Measurements from ENCODE around the gene SPPL2C. TPM values are rescaled to one million over a fixed set of nuclear protein-coding genes. Genes with fewer than 3 reads are reported as not detected.

Gene SPPL2C
- total RNA-seq, 4 donors from 2014 or later = not detected

DNA sequence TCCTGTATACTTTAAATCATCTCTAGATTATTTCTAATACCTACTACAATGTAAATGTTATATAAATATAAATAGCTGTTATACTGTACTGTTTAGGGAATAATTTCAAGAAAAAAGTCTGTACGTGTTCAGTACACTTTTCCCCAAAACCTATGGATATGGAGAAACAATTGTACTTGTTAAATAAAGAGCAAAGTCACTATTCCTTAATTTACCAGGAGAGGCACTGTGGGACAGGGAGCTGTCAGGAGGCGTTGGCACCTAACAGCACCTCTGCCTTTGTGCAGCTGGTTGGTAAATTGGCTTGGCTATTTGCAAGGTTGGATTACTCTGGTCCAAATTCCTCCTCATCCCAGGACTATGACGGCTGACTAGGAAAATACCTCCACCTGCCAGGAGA, 32.6 kb upstream of the SPPL2C start:
- TF ChIP-seq POLR2AphosphoS5 (IDR thresholded peaks at IDR 0.05) (no peak), EP300 (IDR thresholded peaks at IDR 0.05) (no peak)
- DNase-seq (ENCODE audit: low spot score in 2 of 2) = no peak

DNA sequence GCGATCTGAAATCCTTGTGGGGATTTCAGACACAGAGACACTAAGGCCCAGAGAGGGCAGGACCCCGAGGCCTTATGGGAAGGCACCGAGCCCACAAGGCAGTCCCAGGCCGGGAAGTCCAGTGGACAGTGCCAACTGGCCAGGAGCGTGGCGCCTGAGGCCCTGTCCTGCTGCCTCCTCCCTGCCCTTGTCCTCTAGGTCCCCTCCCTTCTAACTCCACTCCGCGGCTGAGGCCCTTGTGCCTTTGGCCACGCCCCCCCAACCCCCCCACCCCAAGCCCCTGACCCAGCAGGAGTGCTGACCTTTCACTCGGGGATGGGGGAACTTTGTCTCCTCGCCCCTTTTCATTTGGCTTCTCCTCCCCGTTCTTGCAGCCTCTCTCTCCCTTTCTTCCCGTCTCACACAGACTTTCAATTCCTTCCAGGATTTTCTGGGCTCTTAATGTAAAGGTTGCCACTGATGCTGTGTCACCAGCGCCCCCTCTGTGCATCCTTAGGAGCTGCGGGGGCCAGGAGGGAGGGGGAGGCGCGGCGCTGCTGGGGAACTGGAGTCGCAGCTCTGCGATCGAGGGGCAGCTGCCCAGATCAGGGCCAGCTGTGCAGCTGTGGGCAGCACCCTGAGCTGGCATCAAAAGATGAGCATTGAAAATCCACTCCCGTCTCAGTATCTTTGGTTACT, 31.5 kb upstream of the SPPL2C start:
- Histone ChIP-seq H3K4me1 (no peaks in the 10 kb centered on the region), H3K36me3 (no peaks in the 10 kb centered on the region), H3K4me3 (no peak overlapping the region), H3K27me3 (peaks cover 20% of the 10 kb centered on the region), H3K27ac (no peak overlapping the region), H3K9me3 (no peaks in the 10 kb centered on the region)
- TF ChIP-seq POLR2AphosphoS5 (IDR thresholded peaks at IDR 0.05) (no peak), EP300 (IDR thresholded peaks at IDR 0.05) (no peak), POLR2A (IDR thresholded peaks at IDR 0.05) (no peak)
- TF ChIP-seq, protein P1, sequence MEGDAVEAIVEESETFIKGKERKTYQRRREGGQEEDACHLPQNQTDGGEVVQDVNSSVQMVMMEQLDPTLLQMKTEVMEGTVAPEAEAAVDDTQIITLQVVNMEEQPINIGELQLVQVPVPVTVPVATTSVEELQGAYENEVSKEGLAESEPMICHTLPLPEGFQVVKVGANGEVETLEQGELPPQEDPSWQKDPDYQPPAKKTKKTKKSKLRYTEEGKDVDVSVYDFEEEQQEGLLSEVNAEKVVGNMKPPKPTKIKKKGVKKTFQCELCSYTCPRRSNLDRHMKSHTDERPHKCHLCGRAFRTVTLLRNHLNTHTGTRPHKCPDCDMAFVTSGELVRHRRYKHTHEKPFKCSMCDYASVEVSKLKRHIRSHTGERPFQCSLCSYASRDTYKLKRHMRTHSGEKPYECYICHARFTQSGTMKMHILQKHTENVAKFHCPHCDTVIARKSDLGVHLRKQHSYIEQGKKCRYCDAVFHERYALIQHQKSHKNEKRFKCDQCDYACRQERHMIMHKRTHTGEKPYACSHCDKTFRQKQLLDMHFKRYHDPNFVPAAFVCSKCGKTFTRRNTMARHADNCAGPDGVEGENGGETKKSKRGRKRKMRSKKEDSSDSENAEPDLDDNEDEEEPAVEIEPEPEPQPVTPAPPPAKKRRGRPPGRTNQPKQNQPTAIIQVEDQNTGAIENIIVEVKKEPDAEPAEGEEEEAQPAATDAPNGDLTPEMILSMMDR (IDR thresholded peaks at IDR 0.05) = no peak
- DNase-seq (ENCODE audit: low spot score in 2 of 2) = no peak
- 32% methylated on average over 17 of the region's 22 CpGs for WGBS

More for the DNA sequence above, 32.6 kb upstream of the SPPL2C start:
- no peak overlapping the region for H3K27ac ChIP-seq
- WGBS = 59% methylated on average over 3 of the region's 3 CpGs
- peaks cover 23% of the 10 kb centered on the region for H3K27me3 ChIP-seq
- no peak overlapping the region for H3K4me3 ChIP-seq
- H3K4me1 ChIP-seq = no peaks in the 10 kb centered on the region
- H3K36me3 ChIP-seq = no peaks in the 10 kb centered on the region
- no peaks in the 10 kb centered on the region for H3K9me3 ChIP-seq

DNA sequence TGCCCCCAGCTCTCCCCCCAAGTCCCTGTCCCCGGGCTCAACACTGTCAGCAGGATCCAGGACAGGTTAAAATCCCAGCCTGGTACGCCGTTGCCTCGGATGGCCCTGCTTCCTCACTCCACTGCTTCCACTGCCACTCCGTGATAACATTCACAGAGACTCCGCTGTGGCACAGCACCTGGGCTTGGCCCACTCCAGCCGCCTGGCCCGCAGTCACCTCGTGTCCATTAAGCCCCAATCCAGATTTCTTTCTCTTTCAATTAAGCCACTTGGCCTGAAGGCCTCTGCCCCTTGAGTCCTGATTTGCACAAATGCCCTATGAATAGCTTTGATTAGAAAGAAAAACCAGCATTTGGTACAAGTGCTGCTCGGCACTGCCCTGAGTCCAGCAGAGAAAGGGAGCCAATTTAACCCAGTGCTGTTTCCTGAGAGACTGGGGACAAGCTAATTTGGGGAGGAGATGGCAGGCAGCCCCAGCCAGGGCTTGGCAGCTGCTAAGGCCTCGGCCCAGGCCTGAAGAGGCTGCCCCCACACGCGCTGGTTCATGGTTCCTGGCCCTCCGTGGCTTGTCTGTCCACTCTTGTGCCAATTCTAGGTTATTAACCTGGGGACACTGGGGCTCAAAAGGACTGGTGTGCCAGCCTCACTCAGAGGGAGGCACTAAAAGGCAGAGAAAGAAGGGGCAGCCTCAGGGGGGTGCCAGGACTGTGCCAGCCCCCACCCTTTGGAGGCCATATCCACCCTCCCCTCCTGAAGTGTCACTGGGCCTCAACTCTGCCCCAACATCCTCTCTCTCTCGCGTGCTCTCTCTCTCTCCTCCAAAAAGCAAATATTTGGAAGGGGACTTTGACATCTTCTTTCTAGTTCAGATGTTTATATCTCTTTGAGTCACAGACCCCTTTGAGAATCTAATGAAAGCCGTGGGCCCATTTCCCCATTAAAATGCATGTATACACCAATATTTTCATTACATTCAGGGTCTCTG, 29.8 kb upstream of the SPPL2C start:
- TF ChIP-seq POLR2A (IDR thresholded peaks at IDR 0.05) (no peak), POLR2AphosphoS5 (IDR thresholded peaks at IDR 0.05) (no peak)

DNA sequence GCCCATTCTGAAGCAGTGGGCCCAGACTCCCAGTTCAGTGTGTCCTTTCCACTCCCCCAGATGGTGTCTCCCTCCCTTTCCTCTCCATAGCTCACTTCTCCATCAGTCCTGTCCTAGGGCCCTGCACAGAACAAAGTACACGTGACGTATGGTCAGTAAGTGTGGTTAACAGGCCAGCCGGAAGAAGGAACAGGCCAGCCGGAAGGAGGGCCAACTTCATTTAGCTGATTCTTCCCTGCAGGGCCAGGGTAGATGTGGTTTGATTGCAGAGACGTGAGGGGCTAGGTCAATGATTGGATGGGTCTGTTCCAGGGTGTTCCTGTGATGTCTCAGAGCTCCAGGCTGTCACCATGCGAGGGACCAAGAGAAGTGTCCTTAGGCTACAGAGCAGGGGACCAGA, 28.9 kb upstream of the SPPL2C start:
- Histone ChIP-seq H3K9me3 (no peaks in the 10 kb centered on the region), H3K4me1 (no peaks in the 10 kb centered on the region), H3K4me3 (no peak overlapping the region), H3K27ac (no peak overlapping the region), H3K27me3 (peaks cover 16% of the 10 kb centered on the region), H3K36me3 (no peaks in the 10 kb centered on the region)
- no peak for DNase-seq (ENCODE audit: low spot score in 2 of 2)
- TF ChIP-seq EP300 (IDR thresholded peaks at IDR 0.05) = no peak
- TF ChIP-seq, protein P1 (IDR thresholded peaks at IDR 0.05) = no peak
- no peak for TF ChIP-seq POLR2A (IDR thresholded peaks at IDR 0.05)
- no peak for TF ChIP-seq POLR2AphosphoS5 (IDR thresholded peaks at IDR 0.05)
- 83% methylated on average over 6 of the region's 6 CpGs for WGBS

More for the DNA sequence above, 29.8 kb upstream of the SPPL2C start:
- Histone ChIP-seq H3K4me3 (no peak overlapping the region), H3K27me3 (peaks cover 20% of the 10 kb centered on the region), H3K36me3 (no peaks in the 10 kb centered on the region), H3K27ac (no peak overlapping the region), H3K4me1 (no peaks in the 10 kb centered on the region), H3K9me3 (no peaks in the 10 kb centered on the region)
- DNase-seq (ENCODE audit: low spot score in 2 of 2) = no peak
- 92% methylated on average over 17 of the region's 17 CpGs for WGBS

DNA sequence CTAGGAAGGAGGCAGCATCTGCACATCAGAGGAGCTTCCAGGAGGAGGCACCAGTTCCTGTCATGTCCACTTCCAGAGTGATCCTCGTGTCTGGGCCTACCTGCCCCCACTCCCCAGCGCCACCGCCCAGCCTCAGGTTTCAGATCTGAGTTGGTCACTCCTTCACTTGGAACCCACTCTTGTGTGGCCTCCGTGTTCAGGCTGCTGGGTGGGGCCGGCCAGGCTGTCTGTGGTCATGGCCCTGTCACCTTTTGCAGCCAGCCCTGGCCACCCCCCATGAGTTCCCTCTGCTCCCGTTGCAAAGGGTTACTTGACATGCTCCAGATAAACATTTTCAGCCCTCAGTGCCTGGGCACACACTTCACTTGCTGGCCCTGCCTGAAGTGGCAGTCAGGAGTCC, 26.6 kb upstream of the SPPL2C start:
- Histone ChIP-seq H3K27me3 (peaks cover 3% of the 10 kb centered on the region), H3K36me3 (no peaks in the 10 kb centered on the region), H3K27ac (no peak overlapping the region), H3K9me3 (no peaks in the 10 kb centered on the region), H3K4me3 (no peak overlapping the region), H3K4me1 (no peaks in the 10 kb centered on the region)
- 84% methylated on average over 5 of the region's 6 CpGs for WGBS
- no peak for DNase-seq (ENCODE audit: low spot score in 2 of 2)
- TF ChIP-seq, protein P1 (IDR thresholded peaks at IDR 0.05) = no peak
- TF ChIP-seq POLR2AphosphoS5 (IDR thresholded peaks at IDR 0.05) = no peak

DNA sequence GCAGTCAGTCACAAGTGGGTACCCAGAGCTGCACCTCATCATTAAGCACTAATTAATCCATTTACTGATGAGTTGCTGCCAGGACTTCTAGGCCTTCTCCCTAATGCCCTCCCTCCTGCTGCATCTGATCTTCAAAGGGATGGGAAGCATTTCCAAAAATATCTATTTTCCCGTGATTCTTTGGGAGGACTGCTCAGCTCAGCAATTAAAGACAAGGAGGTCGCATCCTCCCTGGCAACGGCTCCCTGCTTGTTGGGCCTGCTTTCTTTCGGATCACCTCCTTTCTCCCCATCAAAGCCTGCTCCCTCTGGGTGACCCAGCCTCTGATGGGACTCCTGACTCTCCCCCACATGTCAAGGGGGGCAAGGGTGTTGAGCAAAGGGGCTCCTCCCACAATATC, 26.0 kb upstream of the SPPL2C start:
- no peak for DNase-seq (ENCODE audit: low spot score in 2 of 2)
- Histone ChIP-seq H3K27me3 (peaks cover 3% of the 10 kb centered on the region), H3K9me3 (no peaks in the 10 kb centered on the region), H3K36me3 (no peaks in the 10 kb centered on the region), H3K4me3 (no peak overlapping the region), H3K4me1 (no peaks in the 10 kb centered on the region), H3K27ac (no peak overlapping the region)
- 58% methylated on average over 4 of the region's 4 CpGs for WGBS
- TF ChIP-seq POLR2A (IDR thresholded peaks at IDR 0.05) = no peak
- TF ChIP-seq, protein P1 (IDR thresholded peaks at IDR 0.05) = no peak
- TF ChIP-seq EP300 (IDR thresholded peaks at IDR 0.05) = no peak
- TF ChIP-seq POLR2AphosphoS5 (IDR thresholded peaks at IDR 0.05) = no peak
